Activated T-helper 1 cell treated with anti-CD3 and anti-CD28 coated beads, Interleukin-12 subunit alpha, Interleukin-12 subunit beta, Interleukin-2, Interleukin-4 antibody, amounts not matched to agents 30 ng/mL and 10 ng/mL and 1 ng/mL, durations not matched to agents 14 hours and 24 hours and 36 hours (primary cell): ENCODE data around the gene MLANA. TPM values are rescaled to one million over a fixed set of nuclear protein-coding genes. Genes with fewer than 3 reads are reported as not detected.

ENCODE experiments used
- DNase-seq: peaks from one replicate; pipeline ENCODE4 v3.0.0; 2021; ENCODE audit warnings: low spot score
- H3K27ac Mint-ChIP-seq: one replicate; pipeline ENCODE4 v1.8.0; 2021; ENCODE audit warnings: mild to moderate bottlenecking, mixed read lengths
- H3K27me3 Mint-ChIP-seq: one replicate; pipeline ENCODE4 v1.8.0; 2022; ENCODE audit warnings: mild to moderate bottlenecking, moderate library complexity, mixed read lengths; ENCODE audit not compliant: insufficient read depth
- H3K36me3 Mint-ChIP-seq: one replicate; pipeline ENCODE4 v1.8.0; 2021; ENCODE audit warnings: low read depth, mixed read lengths
- H3K4me1 Mint-ChIP-seq: one replicate; pipeline ENCODE4 v1.8.0; 2021; ENCODE audit warnings: low read depth, mixed read lengths
- H3K4me3 Mint-ChIP-seq: one replicate; pipeline ENCODE4 v1.8.0; 2021; ENCODE audit warnings: mild to moderate bottlenecking, moderate library complexity, mixed read lengths
- H3K9me3 Mint-ChIP-seq: one replicate; pipeline ENCODE4 v1.8.0; 2021; ENCODE audit warnings: mixed read lengths
- intact Hi-C: fragments of 100-400 bp; cut with micrococcal nuclease; formaldehyde crosslinking; loops from one replicate; pipeline ENCODE4 v1.15.1; 2024
- total RNA-seq: library from RNA; stranded (reverse); gene quantifications from 2 replicates; pipeline ENCODE4 v1.2.3, GENCODE V29; 2022

MLANA gene, protein sequence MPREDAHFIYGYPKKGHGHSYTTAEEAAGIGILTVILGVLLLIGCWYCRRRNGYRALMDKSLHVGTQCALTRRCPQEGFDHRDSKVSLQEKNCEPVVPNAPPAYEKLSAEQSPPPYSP
- total RNA-seq: not detected in 2 replicates

- Mint-ChIP-seq H3K27me3 (no peaks in the 10 kb centered on the region), H3K9me3 (no peaks in the 10 kb centered on the region), H3K4me1 (peaks cover 11% of the 10 kb centered on the region), H3K36me3 (peaks cover 2% of the 10 kb centered on the region), H3K27ac (no peak within 1 kb of the TSS), H3K4me3 (no peak within 1 kb of the TSS)
- intact Hi-C loops: no loop called here
- no peak for DNase-seq
Measured at GRCh38 chr9:5890641-5891040, at the start of gene MLANA. Gene MLANA (plus strand): TSS chr9:5890889. CDS start chr9:5892475, 1,586 bp downstream.

DNA sequence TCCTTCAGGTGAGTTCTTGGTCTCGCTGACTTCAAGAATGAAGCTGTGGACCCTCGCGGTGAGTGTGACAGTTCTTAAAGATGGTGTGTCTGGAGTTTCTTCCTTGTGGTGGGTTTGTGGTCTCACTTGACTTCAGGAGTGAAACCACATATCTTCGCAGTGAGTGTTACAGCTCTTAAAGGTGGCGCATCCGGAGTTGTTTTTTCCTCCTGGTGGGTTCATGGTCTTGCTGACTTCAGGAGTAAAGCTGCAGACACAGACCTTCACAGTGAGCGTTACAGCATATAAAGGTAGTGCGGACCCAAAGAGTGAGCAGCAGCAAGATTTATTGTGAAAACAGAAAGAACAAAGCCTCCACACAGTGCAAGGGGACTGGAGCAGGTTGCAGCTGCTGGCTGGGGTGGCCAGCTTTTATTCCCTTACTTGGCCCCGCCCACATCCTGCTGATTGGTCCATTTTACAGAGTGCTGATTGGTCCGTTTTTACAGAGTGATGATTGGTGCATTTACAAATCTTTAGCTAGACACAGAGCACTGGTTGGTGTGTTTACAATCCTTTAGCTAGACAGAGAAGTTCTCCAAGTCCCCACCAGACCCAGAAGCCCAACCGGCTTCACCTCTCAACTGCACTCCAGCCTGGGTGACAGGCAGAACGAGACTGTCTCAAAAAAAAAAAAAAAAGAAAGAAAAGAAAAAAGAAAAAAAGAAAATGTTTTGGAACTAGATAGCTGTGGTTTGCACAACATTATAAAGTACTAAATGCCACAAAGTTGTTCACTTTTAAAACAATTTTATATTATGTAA, 48.7 kb upstream of the MLANA start:
- peak overlapping the region; percentile 90 for H3K27ac Mint-ChIP-seq

GRCh38 chr9:5842929-5843793, 47.5 kb upstream of the MLANA start:
- peaks cover 86% of the 10 kb centered on the region for H3K4me1 Mint-ChIP-seq
- peaks cover 12% of the 10 kb centered on the region for H3K9me3 Mint-ChIP-seq
- no peak for DNase-seq
- H3K36me3 Mint-ChIP-seq: peaks cover 16% of the 10 kb centered on the region
- H3K27me3 Mint-ChIP-seq: no peaks in the 10 kb centered on the region
- H3K4me3 Mint-ChIP-seq: peak overlapping the region; percentile 69
- intact Hi-C loops: loop anchor here (1.0 to 10.0 kb wide), 3 partner anchors 8 to 1168 kb away; partner anchors contain the start of genes CD274 and CDC37L1
- H3K27ac Mint-ChIP-seq: peak overlapping the region; percentile 88

More for the DNA sequence above, 48.7 kb upstream of the MLANA start:
- intact Hi-C loops: loop anchor here (1.0 to 10.0 kb wide), 4 partner anchors 9 to 1167 kb away; partner anchors contain the start of genes CD274, CDC37L1 and ERMP1
- peak; percentile 69 for DNase-seq
- H3K9me3 Mint-ChIP-seq: peaks cover 12% of the 10 kb centered on the region
- H3K4me3 Mint-ChIP-seq: peak overlapping the region; percentile 71
- H3K4me1 Mint-ChIP-seq: peaks cover 83% of the 10 kb centered on the region
- no peaks in the 10 kb centered on the region for H3K27me3 Mint-ChIP-seq
- peaks cover 16% of the 10 kb centered on the region for H3K36me3 Mint-ChIP-seq

DNA sequence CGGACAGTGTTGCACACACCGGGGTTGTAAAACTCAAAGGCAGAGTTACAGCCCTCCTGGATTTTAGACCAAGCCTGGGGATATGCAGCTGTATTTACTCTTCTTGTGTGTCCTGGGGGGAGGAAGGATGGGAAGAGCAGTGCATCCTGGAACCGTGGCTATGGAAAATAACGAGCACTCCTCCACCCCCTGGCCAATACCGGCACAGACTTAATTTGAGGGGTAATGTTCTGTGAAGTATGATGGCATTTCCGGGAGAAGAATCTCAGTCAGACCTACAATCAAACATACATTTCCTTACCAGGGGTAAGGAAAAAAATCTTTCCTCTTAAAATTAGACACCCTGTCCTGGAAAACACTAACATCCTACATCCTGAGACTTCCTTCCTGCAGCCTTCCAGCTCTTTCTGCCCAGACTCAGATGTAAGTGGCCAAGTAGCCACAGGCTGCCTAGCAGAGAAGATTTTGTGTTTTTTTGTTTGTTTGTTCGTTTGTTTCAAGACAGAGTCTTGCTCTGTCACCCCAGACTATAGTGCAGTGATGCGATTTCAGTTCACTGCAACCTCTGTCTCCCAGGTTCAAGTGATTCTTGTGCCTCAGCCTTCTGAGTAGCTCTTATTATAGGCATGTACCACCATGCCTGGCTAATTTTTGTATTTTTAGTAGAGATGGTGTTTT, 46.8 kb upstream of the MLANA start:
- H3K4me1 Mint-ChIP-seq: peaks cover 88% of the 10 kb centered on the region
- intact Hi-C loops: loop anchor here (2.0 to 10.0 kb wide), 5 partner anchors 43 to 1169 kb away; partner anchors contain the start of genes CD274, CDC37L1, JAK2 and UHRF2
- peak overlapping the region; percentile 88 for H3K27ac Mint-ChIP-seq
- peaks cover 12% of the 10 kb centered on the region for H3K9me3 Mint-ChIP-seq
- DNase-seq: no peak
- no peaks in the 10 kb centered on the region for H3K27me3 Mint-ChIP-seq
- peaks cover 18% of the 10 kb centered on the region for H3K36me3 Mint-ChIP-seq
- H3K4me3 Mint-ChIP-seq: peak overlapping the region; percentile 69

- peak overlapping the region; percentile 88 for H3K27ac Mint-ChIP-seq
- no peaks in the 10 kb centered on the region for H3K27me3 Mint-ChIP-seq
- peaks cover 12% of the 10 kb centered on the region for H3K9me3 Mint-ChIP-seq
- H3K4me3 Mint-ChIP-seq: peak overlapping the region; percentile 69
- no peak for DNase-seq
- H3K4me1 Mint-ChIP-seq: peaks cover 85% of the 10 kb centered on the region
- H3K36me3 Mint-ChIP-seq: peaks cover 14% of the 10 kb centered on the region
- intact Hi-C loops: loop anchor here (2.0 to 10.0 kb wide), 4 partner anchors 42 to 1170 kb away; partner anchors contain the start of genes CDC37L1, JAK2 and UHRF2
Measured at GRCh38 chr9:5845157-5845531, 45.5 kb upstream of the MLANA start.

GRCh38 chr9:5846096-5846495, 44.6 kb upstream of the MLANA start:
- DNase-seq: no peak
- Mint-ChIP-seq H3K27ac (peak overlapping the region; percentile 85), H3K4me1 (peaks cover 84% of the 10 kb centered on the region), H3K36me3 (peaks cover 12% of the 10 kb centered on the region), H3K4me3 (no peak overlapping the region), H3K9me3 (peaks cover 9% of the 10 kb centered on the region), H3K27me3 (no peaks in the 10 kb centered on the region)
- intact Hi-C loops: loop anchor here (10.0 kb wide), 1 partner anchor 1171 kb away; the partner anchor contains the start of gene CDC37L1

GRCh38 chr9:5846501-5846921, 44.2 kb upstream of the MLANA start:
- Mint-ChIP-seq H3K36me3 (peaks cover 12% of the 10 kb centered on the region), H3K4me3 (no peak overlapping the region), H3K27ac (no peak overlapping the region), H3K27me3 (no peaks in the 10 kb centered on the region), H3K9me3 (peaks cover 7% of the 10 kb centered on the region), H3K4me1 (peaks cover 84% of the 10 kb centered on the region)
- DNase-seq: no peak
- intact Hi-C loops: loop anchor here (10.0 kb wide), 1 partner anchor 1172 kb away; the partner anchor contains the start of gene CDC37L1

- Mint-ChIP-seq H3K4me1 (peaks cover 84% of the 10 kb centered on the region), H3K36me3 (peaks cover 9% of the 10 kb centered on the region), H3K4me3 (no peak overlapping the region), H3K27ac (peak overlapping the region; percentile 6), H3K9me3 (no peaks in the 10 kb centered on the region), H3K27me3 (no peaks in the 10 kb centered on the region)
- DNase-seq: no peak
- intact Hi-C loops: loop anchor here (10.0 kb wide), 1 partner anchor 1174 kb away; the partner anchor contains the start of gene CDC37L1
Measured at GRCh38 chr9:5848372-5848882, 42.3 kb upstream of the MLANA start.

GRCh38 chr9:5850724-5851122, 40.0 kb upstream of the MLANA start:
- Mint-ChIP-seq H3K27ac (peak overlapping the region; percentile 34), H3K27me3 (no peaks in the 10 kb centered on the region), H3K9me3 (peaks cover 7% of the 10 kb centered on the region), H3K4me3 (no peak overlapping the region), H3K4me1 (peaks cover 76% of the 10 kb centered on the region), H3K36me3 (peaks cover 10% of the 10 kb centered on the region)
- intact Hi-C loops: loop anchor here (1.0 to 5.0 kb wide), 11 partner anchors 8 to 907 kb away; partner anchors contain the start of genes ERMP1, KDM4C, PLGRKT and RIC1
- DNase-seq: no peak

DNA sequence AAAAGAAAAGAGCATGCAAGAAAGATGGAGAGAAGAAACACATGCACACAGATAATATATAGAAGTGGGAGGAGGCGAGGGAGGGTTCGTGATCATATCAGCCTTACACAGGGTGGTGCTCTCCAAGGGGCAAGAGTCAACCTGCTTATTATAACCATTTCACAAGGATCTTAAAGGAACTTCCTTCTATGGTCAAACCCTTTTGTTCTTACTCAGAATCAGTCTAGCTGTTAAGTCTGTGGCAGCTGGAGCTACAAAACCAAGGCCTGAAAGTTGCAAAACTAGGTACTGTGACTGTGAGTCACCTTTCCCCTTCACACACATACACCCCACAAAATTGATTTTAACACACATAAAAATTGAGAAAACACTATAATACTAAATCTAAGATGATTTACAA, 39.2 kb upstream of the MLANA start:
- Mint-ChIP-seq H3K4me1 (peaks cover 69% of the 10 kb centered on the region), H3K27me3 (no peaks in the 10 kb centered on the region), H3K9me3 (peaks cover 7% of the 10 kb centered on the region), H3K36me3 (peaks cover 8% of the 10 kb centered on the region), H3K27ac (peak overlapping the region; percentile 68), H3K4me3 (peak overlapping the region; percentile 28)
- intact Hi-C loops: loop anchor here (1.0 to 5.0 kb wide), 11 partner anchors 9 to 906 kb away; partner anchors contain the start of genes ERMP1, KDM4C, PLGRKT and RIC1
- DNase-seq: peak; percentile 49

DNA sequence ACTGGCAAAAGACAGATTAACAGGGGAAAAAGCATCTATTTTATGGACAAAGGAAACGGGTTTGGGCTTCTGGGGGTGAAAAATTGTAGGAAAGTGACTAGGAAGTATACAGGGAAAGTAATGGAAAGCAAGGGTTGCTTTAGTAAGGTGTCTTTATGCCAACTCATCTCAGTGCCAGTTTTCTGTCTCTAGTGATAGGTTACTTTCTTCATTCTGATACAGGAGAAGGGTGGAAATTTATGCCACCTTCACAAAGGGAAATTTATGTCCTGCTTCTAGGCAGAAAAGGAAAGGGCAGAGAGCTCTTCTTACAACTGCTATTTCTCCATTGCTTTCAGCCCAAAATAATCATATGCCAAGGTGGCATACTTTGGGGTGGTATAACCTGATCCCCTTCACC, 37.7 kb upstream of the MLANA start:
- intact Hi-C loops: loop anchor here (5.0 kb wide), 5 partner anchors 66 to 904 kb away; partner anchors contain the start of genes KDM4C and PLGRKT
- Mint-ChIP-seq H3K4me3 (no peak overlapping the region), H3K27me3 (no peaks in the 10 kb centered on the region), H3K9me3 (peaks cover 7% of the 10 kb centered on the region), H3K36me3 (peaks cover 8% of the 10 kb centered on the region), H3K27ac (peak overlapping the region; percentile 64), H3K4me1 (peaks cover 61% of the 10 kb centered on the region)
- no peak for DNase-seq
